T-helper 2 cell (primary cell): Measurements from ENCODE around the gene VEGFB.

ENCODE experiments used
- DNase-seq, 5 experiments: peaks; one replicate each; pipeline versions ENCODE4 v3.0.0 to v3.0.0-alpha.2; 2012 to 2022

VEGFB gene

DNA sequence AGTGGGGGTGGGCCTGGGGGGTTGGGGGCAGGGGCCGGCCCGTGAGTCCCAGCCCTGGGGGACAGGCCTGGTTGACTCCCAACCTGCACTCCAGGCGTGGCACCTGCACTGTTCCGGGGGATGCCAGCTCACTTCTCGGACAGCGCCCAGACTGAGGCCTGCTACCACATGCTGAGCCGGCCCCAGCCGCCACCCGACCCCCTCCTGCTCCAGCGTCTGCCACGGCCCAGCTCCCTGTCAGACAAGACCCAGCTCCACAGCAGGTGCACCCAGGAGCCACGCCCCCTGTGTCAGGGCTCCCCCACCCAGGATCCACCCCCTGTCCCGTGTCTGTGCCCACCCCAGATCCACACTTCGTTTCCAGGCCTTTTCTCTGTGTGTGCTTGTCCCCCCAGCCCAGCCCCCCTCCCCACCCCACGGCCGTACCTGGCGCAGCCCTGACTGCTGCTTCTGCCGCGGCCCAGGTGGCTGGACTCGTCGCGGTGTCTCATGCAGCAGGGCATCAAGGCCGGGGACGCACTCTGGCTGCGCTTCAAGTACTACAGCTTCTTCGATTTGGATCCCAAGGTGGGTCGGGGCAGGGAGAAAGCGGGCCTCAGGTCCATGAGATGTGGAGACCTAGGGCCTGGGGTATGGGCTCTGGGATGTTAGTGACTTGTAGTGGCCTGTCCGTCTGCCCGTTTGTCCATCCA lies 23.1 kb upstream of the VEGFB start:
- DNase-seq, result no peak

DNA sequence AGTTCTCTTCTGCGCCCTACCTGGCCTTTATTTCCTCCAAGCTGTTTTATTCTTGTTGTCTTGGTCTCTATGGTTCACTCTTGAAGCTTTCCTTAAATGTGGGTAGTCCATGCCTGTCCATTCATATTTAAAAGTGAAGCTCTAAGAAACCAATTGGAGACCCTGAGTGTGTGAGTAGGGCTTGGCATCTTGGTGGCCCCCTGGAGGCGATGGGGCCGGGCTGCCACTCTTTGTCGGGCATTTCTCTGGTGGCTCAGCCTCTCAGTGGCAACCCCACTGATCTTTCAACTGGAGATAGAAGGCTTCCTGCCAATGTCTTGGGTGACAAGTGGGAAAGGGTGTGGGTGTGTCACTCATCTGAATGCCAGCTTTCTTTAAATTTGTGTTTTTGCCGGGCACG lies 17.5 kb upstream of the VEGFB start:
- no peak for DNase-seq

- DNase-seq, result no peak
These were observed 15.6 kb upstream of the VEGFB start for GRCh38 chr11:64218628-64219353.

DNA sequence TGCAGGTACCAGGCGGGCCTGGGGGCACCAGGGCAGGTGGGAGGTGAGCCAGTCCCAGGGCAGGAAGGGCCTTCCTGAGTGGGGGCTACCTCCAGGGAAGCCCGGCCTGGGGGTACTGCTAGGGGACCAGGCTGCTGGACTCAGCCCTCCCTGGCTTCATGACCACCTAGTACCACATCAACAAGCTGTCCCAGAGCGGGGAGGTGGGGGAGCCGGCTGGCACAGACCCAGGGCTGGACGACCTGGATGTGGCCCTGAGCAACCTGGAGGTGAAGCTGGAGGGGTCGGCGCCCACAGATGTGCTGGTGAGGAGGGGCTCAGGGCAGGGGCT lies 15.1 kb upstream of the VEGFB start:
- no peak for DNase-seq

GRCh38 chr11:64219755-64220154 lies 14.6 kb upstream of the VEGFB start:
- DNase-seq, result no peak

- no peak for DNase-seq
These were observed 14.1 kb upstream of the VEGFB start for GRCh38 chr11:64220271-64220670.

DNA sequence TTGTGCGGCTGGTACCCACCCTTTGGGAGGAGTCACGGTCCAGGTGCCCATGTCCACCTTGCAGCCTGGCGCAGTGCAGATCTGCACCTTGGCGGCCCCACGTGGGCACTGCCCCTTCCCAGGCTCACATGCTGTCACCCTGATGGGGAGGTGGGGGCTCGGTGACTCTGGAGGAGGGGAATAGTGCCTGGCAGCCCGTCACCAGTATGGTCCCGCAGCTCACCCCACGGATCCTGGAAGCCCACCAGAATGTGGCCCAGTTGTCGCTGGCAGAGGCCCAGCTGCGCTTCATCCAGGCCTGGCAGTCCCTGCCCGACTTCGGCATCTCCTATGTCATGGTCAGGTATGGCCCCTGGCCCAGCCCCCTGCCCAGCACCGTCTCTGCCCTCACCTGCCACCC lies 13.6 kb upstream of the VEGFB start:
- no peak for DNase-seq

DNA sequence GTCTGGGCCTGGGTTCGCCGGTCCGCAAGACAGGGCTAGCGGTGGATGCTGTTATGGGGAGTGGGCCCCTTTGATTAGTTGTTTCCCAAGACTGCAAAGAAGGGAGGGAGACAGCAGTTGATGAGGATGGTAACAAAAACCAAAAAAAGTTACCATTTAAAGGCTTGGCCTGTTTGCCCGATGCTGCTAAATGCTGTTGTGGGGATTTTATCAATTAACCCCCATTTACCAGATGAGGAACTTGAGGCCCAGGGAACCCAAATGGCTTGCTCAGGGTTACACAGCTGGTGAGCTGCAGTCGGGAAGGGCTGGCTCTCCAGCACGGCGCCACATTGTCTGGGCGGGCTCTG lies 11.8 kb upstream of the VEGFB start:
- no peak for DNase-seq

GRCh38 chr11:64223001-64223651 lies 11.3 kb upstream of the VEGFB start:
- DNase-seq, result no peak

DNA sequence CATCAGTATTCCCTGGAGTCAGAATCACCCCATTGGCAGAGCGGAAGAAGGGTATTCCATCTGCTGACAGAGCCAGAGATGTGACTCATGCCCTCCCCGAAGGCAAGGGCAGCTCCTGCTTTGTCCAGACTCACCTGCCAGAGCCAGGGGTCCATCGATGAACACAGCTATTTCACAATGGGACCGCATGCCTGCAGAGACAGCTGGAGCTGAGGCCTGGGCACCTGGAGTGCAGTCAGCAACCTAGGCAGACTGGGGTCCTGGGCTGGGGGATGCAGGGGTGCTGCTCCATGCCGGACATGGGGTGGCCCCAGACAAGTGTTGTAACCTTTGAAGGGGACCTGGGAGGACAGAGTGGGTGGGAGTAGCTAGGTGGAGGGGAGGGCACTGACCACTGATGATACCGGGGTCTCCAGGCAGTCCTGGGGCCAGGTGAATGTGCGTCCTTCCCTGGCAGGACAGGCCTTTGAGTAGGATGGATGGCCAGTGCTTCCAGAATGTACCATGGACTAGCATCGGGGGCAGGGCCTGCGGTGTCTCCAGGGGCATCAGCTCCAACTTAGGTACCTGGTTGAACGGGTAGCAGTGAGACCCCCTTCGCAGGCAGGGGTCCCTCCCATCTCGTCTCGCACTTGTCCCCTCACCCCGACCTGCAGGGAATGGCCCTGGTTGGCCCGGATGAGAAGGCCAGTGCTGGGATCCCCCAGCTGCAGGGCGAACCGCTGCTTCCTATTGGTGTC lies 10.1 kb upstream of the VEGFB start:
- DNase-seq, result no peak

- DNase-seq, result peak in 1 of 5 experiments; percentile 25
These were observed 9.3 kb upstream of the VEGFB start for GRCh38 chr11:64224891-64225607.

DNA sequence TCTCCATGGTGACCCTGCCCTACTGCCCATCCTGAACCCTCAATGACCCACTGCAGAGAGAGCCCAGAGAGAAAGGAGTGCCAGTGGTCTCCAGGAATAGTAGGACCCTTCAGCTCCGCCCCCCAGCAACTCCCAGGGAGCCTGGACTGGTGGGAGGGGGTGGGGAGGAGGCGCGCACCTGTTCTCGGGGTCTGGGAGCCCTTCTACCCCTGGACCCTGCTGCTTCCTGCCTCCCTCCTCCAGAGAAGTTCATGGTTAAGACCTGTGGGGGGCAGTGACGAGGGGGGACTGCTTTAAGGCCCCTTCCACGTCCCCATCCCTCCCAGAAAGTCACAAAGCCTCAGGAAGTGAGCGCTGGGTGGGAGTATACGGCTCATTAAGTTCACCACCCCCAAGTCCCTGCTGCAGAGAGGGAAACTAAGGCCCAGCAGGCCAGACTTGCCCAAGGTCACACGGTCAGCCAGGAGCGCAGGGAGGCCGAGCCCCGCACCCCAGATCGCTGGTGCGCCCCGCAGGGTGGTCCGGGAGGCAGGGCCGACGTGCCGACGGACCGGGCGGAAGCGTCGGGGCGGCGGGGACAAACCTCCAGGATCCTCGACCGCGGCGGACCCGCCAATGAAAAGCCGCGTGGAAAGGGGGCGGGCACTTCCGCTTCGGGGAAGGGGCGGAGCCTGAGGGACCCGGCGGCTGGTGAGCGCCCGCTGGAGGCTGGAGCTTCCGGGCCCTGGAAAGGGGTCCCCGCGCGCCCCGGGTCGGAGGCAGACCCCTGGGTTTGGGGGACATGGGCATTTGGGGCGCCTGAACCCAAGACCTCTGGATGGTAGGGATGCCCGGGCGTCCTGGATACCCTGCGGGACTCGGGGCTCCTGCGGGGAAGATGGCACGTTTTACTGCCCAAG lies 8.5 kb upstream of the VEGFB start, which contains the start of the genes NUDT22 and TRPT1:
Gene NUDT22, plus strand, starts transcription at position 667 of the 899 bp plus-strand sequence. CDS start 379 bp downstream, outside the sequence.
Gene TRPT1, minus strand, starts transcription at position 579 of the 899 bp plus-strand sequence. Its CDS starts 326 bp downstream, at position 253.
- DNase-seq, result peak; percentile 83 to 91 (median 87)

DNA sequence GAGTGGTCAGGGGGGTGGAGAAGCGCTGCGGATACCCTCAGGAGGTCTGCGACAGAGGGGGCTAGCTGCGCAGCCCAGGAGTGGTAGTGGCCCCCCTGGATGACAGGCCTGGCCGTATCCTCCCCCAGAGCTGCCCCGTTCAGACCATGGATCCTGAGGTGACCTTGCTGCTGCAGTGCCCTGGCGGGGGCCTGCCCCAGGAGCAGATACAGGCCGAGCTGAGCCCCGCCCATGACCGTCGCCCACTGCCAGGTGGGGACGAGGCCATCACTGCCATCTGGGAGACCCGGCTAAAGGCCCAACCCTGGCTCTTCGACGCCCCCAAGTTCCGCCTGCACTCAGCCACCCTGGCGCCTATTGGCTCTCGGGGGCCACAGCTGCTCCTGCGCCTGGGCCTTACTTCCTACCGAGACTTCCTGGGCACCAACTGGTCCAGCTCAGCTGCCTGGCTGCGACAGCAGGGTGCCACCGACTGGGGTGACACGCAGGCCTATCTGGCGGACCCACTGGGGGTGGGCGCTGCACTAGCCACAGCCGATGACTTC lies 7.8 kb upstream of the VEGFB start:
- DNase-seq, result peak in 3 of 5 experiments; percentile 52 to 84 (median 59)

- no peak for DNase-seq
These were observed 6.9 kb upstream of the VEGFB start for GRCh38 chr11:64227405-64227956.

DNA sequence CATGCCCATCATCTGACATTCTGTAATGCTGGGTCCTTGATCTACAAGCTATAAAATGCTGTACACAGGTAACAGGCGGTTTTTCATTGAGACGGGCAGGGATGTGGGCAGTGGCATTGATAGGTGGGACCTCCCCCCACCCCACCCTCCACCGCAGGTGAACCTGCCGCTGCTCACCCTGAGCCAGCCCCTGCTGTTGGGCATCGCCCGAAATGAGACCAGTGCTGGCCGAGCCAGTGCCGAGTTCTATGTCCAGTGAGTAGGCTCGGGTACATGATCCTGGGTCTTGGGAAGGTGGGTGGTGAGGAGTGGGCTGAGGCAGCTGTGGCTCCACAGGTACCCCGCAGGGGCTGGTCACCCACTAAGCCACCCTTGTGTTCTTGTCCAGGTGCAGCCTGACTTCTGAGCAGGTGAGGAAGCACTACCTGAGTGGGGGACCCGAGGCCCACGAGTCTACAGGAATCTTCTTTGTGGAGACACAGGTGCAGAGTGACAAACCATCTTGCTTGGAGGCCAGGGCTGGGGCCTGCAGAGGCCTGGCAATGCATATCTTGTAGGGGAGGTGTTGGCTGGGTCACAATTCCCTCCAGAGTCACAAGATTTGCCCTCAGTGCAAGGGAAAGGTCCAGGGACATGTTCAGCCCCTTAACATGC lies 5.2 kb upstream of the VEGFB start:
- no peak for DNase-seq

DNA sequence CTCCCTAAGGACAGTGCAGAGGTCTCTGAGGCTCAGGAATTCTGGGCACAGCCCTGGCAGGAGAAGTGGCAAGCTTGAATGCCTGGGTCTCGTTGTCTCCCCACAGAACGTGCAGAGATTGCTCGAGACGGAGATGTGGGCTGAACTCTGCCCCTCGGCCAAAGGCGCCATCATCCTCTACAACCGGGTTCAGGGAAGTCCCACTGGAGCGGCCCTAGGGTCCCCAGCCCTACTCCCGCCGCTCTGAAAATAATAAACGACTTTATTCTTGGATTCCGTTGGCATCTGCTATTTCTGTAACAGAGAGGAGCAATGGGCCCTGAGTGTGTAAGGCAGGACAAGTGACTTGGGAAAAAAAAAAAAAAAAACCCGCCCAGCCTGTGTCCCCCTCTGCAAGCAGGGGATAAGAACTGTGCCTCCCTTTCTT lies 4.6 kb upstream of the VEGFB start:
- DNase-seq, result no peak

- peak; percentile 73 to 93 (median 83) for DNase-seq
These were observed 4.0 kb upstream of the VEGFB start, which contains the start of gene DNAJC4 for GRCh38 chr11:64230171-64230984. Gene DNAJC4 (plus strand): TSS chr11:64230548. CDS start chr11:64230855, 307 bp downstream.

DNA sequence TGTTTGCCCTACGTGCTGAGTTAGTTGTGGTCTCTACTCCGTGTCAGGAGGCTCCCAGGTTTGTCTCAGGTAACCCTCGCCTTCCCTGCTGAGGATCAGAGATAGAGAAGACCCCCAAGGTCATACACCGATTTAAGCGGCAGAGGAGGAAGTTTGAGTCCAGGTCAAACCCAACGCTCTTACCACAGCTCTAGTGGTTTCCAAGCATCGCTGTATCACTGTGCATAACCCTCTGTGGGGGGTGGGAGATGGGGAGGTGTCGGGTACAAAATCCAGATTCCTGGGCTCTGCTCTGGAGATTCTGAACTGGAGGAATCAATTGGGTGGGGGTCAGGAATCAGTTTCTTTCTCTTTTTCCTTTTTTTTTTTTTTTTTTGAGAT lies 3.4 kb upstream of the VEGFB start:
- peak in 1 of 5 experiments; percentile 25 for DNase-seq

- DNase-seq, result no peak
These were observed 2.8 kb upstream of the VEGFB start for GRCh38 chr11:64231546-64231945.
